K562 (cell line): Measurements from ENCODE around the gene SET. TPM values are rescaled to one million over a fixed set of nuclear protein-coding genes. Genes with fewer than 3 reads are reported as not detected.
A peak's percentile ranks its signal among the peaks of the same experiment; 100 is the strongest.

Source experiments
- ATAC-seq: fragments of 200-7000 bp; cut with Tn5 transposase; 3 replicates; pipeline ENCODE4 v1.9.1; 2020; ENCODE audit warnings: moderate library complexity
- BruUV-seq: library from RNA; stranded (reverse); fragments of 400-500 nt; replicated peaks from 2 replicates; lab custom pipeline; 2021; lab: Mats Ljungman, UMichigan
- CTCF ChIA-PET: fragments of 300-600 bp; formaldehyde crosslinking; extraction: SDS; loops from one replicate; lab custom pipeline; 2021; ENCODE audit warnings: low intra/inter-chr PET ratio; lab: Yijun Ruan, JAX
- POLR2A ChIA-PET: fragments of 300-600, 350-650 bp; sonication (Branson Sonifier 250); formaldehyde crosslinking; extraction: SDS; loops from one replicate; lab custom pipeline; 2021; ENCODE audit warnings: antibody characterized with exemption, inconsistent platforms; lab: Yijun Ruan, JAX
- DNase-seq, 4 experiments: peaks; one replicate each; pipeline versions ENCODE4 v3.0.0 to v3.0.0-alpha.2; 2011 to 2018; ENCODE audit warnings: low spot score in 3 of 4, mixed read lengths in 3 of 4; ENCODE audit errors: extremely low read depth in 1 of 4
- FAIRE-seq: peaks from 2 replicates; lab custom pipeline; 2011; peaks lifted over from hg19 to GRCh38; lab: Jason Lieb, UNC
- H2AFZ ChIP-seq: 2 replicates; pipeline ENCODE4 v1.6.0; 2011; ENCODE audit warnings: low read depth, low read length, control low read depth, inconsistent platforms
- H3K27ac ChIP-seq: fragments of 200-600 bp; 3 replicates; pipeline ENCODE4 v1.8.0; 2011; ENCODE audit warnings: low read depth, mild to moderate bottlenecking, control low read depth, inconsistent platforms, low read length, moderate library complexity, mixed read lengths; ENCODE audit errors: extremely low read depth
- H3K27me3 ChIP-seq, 2 experiments: fragments of 300-600 bp in 1 of 2; 2 replicates in 1 of 2; 3 replicates in 1 of 2; pipeline versions ENCODE4 v1.6.0 to v1.8.0; 2011; ENCODE audit warnings: inconsistent platforms in 2 of 2, low read length in 2 of 2, mild to moderate bottlenecking in 1 of 2, mixed read lengths in 1 of 2, moderate library complexity in 1 of 2; ENCODE audit not compliant: control insufficient read depth in 2 of 2, insufficient read depth in 2 of 2
- H3K36me3 ChIP-seq: fragments of 300-600 bp; 3 replicates; pipeline ENCODE4 v1.8.0; 2011; ENCODE audit warnings: mild to moderate bottlenecking, low read length, inconsistent platforms; ENCODE audit not compliant: control insufficient read depth, insufficient read depth
- H3K4me1 ChIP-seq, 2 experiments: fragments of 200-600 bp in 1 of 2; replicated peaks in 1 of 2; 2 replicates in 1 of 2; 3 replicates in 1 of 2; pipeline versions ENCODE4 v1.5.1 to v1.8.0; 2011; ENCODE audit warnings: inconsistent platforms in 2 of 2, low read length in 2 of 2, mild to moderate bottlenecking in 1 of 2, mixed read lengths in 1 of 2, moderate library complexity in 1 of 2; ENCODE audit not compliant: control insufficient read depth in 2 of 2, insufficient read depth in 2 of 2
- H3K4me2 ChIP-seq: 2 replicates; pipeline ENCODE4 v1.6.1; 2011; ENCODE audit warnings: low read length, control low read depth, inconsistent platforms, mixed read lengths; ENCODE audit not compliant: insufficient read depth
- H3K4me3 ChIP-seq: fragments of 200-600 bp; sonication (generic), shearing (Covaris generic); 2 replicates; pipeline ENCODE4 v1.5.1; 2016; ENCODE audit warnings: control low read depth, inconsistent platforms
- H3K79me2 ChIP-seq: fragments of 200-600 bp; 3 replicates; pipeline ENCODE4 v1.8.0; 2011; ENCODE audit warnings: low read length, inconsistent platforms; ENCODE audit not compliant: control insufficient read depth, insufficient read depth
- H3K9ac ChIP-seq, 2 experiments: 2 replicates each; pipeline versions ENCODE4 v1.6.0 to v1.6.1; 2011; ENCODE audit warnings: low read depth in 2 of 2, low read length in 2 of 2, control low read depth in 1 of 2, inconsistent platforms in 1 of 2, mild to moderate bottlenecking in 1 of 2, mixed read lengths in 1 of 2; ENCODE audit not compliant: insufficient read depth in 1 of 2
- H3K9me1 ChIP-seq: one replicate; pipeline ENCODE4 v1.6.0; 2011; ENCODE audit warnings: inconsistent platforms, mild to moderate bottlenecking, low read length, moderate library complexity; ENCODE audit not compliant: control insufficient read depth, insufficient read depth
- H3K9me3 ChIP-seq: replicated peaks from 2 replicates; pipeline ENCODE4 v1.5.1; 2011; ENCODE audit warnings: low read depth, low read length, inconsistent platforms; ENCODE audit not compliant: control insufficient read depth, insufficient read depth
- H4K20me1 ChIP-seq: replicated peaks from 2 replicates; pipeline ENCODE4 v1.6.1; 2011; ENCODE audit warnings: low read length, inconsistent platforms, mixed read lengths; ENCODE audit not compliant: control insufficient read depth, insufficient read depth
- ATF4 ChIP-seq: fragments of 450-650 bp; formaldehyde crosslinking; IDR thresholded peaks from 2 replicates; pipeline ENCODE4 v1.4.0; 2022; ENCODE audit warnings: mild to moderate bottlenecking, moderate library complexity
- BACH1 ChIP-seq: fragments of 200-800 bp; sonication (Bioruptor generic); IDR thresholded peaks from 2 replicates; pipeline ENCODE4 v1.6.1; 2016; ENCODE audit warnings: missing genetic modification characterization, missing compliant biosample characterization
- CBX2 ChIP-seq: fragments of 200-600 bp; sonication (generic); IDR thresholded peaks from one replicate; pipeline ENCODE4 v1.6.1; 2012; ENCODE audit warnings: mild to moderate bottlenecking, low read length, inconsistent platforms; ENCODE audit not compliant: insufficient read depth, poor library complexity, severe bottlenecking
- CHD4 ChIP-seq: fragments of 200-600 bp; sonication (generic); IDR thresholded peaks from 3 replicates; pipeline ENCODE4 v1.6.1; 2012; ENCODE audit warnings: low read depth, mild to moderate bottlenecking, mixed read lengths, low read length, inconsistent platforms; ENCODE audit not compliant: insufficient read depth, insufficient replicate concordance, poor library complexity, severe bottlenecking
- CREB3L1 ChIP-seq: fragments of 450-650 bp; IDR thresholded peaks from 2 replicates; pipeline ENCODE4 v1.6.1; 2014; ENCODE audit warnings: low read depth, mild to moderate bottlenecking, moderate library complexity, borderline replicate concordance
- CTCF ChIP-seq, 3 experiments: IDR thresholded peaks in 2 of 3; conservative IDR thresholded peaks in 1 of 3; 2 replicates each; pipeline ENCODE4 v1.5.1; 2011 to 2012; ENCODE audit warnings: low read length in 3 of 3, mild to moderate bottlenecking in 3 of 3, control low read depth in 2 of 3, improper control_type of control experiment in 1 of 3, inconsistent platforms in 1 of 3, low read depth in 1 of 3, mixed read lengths in 1 of 3, moderate library complexity in 1 of 3; ENCODE audit not compliant: insufficient read depth in 2 of 3
- DPF2 ChIP-seq: fragments of 450-650 bp; IDR thresholded peaks from 2 replicates; pipeline ENCODE4 v1.6.1; 2016
- FOXA3 ChIP-seq, 2 experiments: fragments of 450-650 bp in 1 of 2; sonication (generic) in 1 of 2; formaldehyde crosslinking; IDR thresholded peaks in 1 of 2; conservative IDR thresholded peaks in 1 of 2; 2 replicates each; pipeline versions ENCODE4 v1.4.0 to v1.8.0; 2020 to 2022; ENCODE audit warnings: mild to moderate bottlenecking in 2 of 2, missing genetic modification reagents in 1 of 2
- HCFC1 ChIP-seq: IDR thresholded peaks from 2 replicates; pipeline ENCODE4 v1.6.1; 2012; ENCODE audit warnings: low read depth, low read length, improper control_type of control experiment
- HDAC2 ChIP-seq: fragments of 450-650 bp; IDR thresholded peaks from 2 replicates; pipeline ENCODE4 v1.6.1; 2016; ENCODE audit warnings: mild to moderate bottlenecking
- KLF16 ChIP-seq: IDR thresholded peaks from 2 replicates; pipeline ENCODE4 v1.6.1; 2016; ENCODE audit warnings: antibody characterized with exemption
- MYBL2 ChIP-seq, 2 experiments: fragments of 450-650 bp in 1 of 2; sonication (generic) in 1 of 2; formaldehyde crosslinking in 1 of 2; IDR thresholded peaks; 2 replicates each; pipeline versions ENCODE4 v1.6.1 to v1.8.1; 2017 to 2022; ENCODE audit warnings: borderline replicate concordance in 1 of 2, inconsistent platforms in 1 of 2, low read depth in 1 of 2, mild to moderate bottlenecking in 1 of 2, missing genetic modification reagents in 1 of 2, moderate library complexity in 1 of 2
- RCOR1 ChIP-seq, 2 experiments: IDR thresholded peaks; 2 replicates each; pipeline ENCODE4 v1.6.1; 2012; ENCODE audit warnings: low read depth in 2 of 2, low read length in 2 of 2, borderline replicate concordance in 1 of 2, improper control_type of control experiment in 1 of 2
- SNRNP70 ChIP-seq: fragments of 200-400 bp; formaldehyde crosslinking; optimal IDR thresholded peaks from 2 replicates; pipeline ENCODE3; 2017; ENCODE audit warnings: low read depth, low read length
- SUPT5H ChIP-seq: fragments of 450-650 bp; IDR thresholded peaks from 2 replicates; pipeline ENCODE4 v1.6.1; 2016
- TAF1 ChIP-seq: IDR thresholded peaks from 2 replicates; pipeline ENCODE4 v1.6.1; 2011; ENCODE audit warnings: mild to moderate bottlenecking, low read length, moderate library complexity; ENCODE audit not compliant: insufficient read depth, control insufficient read depth, severe bottlenecking; ENCODE audit errors: extremely low read depth
- ZNF644 ChIP-seq: fragments of 200-800 bp; sonication (Bioruptor generic); IDR thresholded peaks from 2 replicates; pipeline ENCODE4 v1.6.1; 2016; ENCODE audit warnings: low read depth, missing genetic modification characterization, missing compliant biosample characterization
- WGBS: fragments of 100-300 bp; shearing (Covaris generic); methylation state at CpG from one replicate; pipeline ENCODE4 v1.1.6; 2016; ENCODE audit warnings: low coverage, mixed read lengths; ENCODE audit not compliant: insufficient coverage; ENCODE audit errors: missing lambda C conversion rate; 5-methylcytosine and 5-hydroxymethylcytosine counted together
- in situ Hi-C: fragments of 300-500 bp; cut with MboI; formaldehyde crosslinking; loops from 4 replicates; pipeline ENCODE4 v1.15.0; 2018; ENCODE audit warnings: inconsistent platforms, mixed read lengths
- intact Hi-C: fragments of 100-400 bp; cut with micrococcal nuclease; formaldehyde crosslinking; loops from 2 replicates; pipeline ENCODE4 v1.14.2; 2022
- polyA plus RNA-seq, 8 experiments: library from polyadenylated mRNA; depleted of rRNA in 4 of 8; stranded (reverse) in 5 of 8; unstranded in 3 of 8; fragments of >200 nt; fragmentation: Nextera tagmentation in 2 of 8; fragmentation: Illumina TruSeq in 1 of 8; extraction: Ambion mirVana in 2 of 8; extraction: Trizol in 1 of 8; gene quantifications; 2 replicates each; pipeline versions ENCODE4 v1.2.1 to v1.2.3, GENCODE V29; 2011 to 2014; ENCODE audit warnings: inconsistent platforms in 1 of 8, missing spikeins in 1 of 8
- total RNA-seq, 7 experiments: library from RNA; depleted of rRNA in 6 of 7; stranded (reverse); fragments of >200 nt in 6 of 7; fragmentation: Illumina TruSeq in 2 of 7; extraction: Trizol in 2 of 7; gene quantifications; 2 replicates each; pipeline versions ENCODE4 v1.2.1 to v1.2.3, GENCODE V29; 2011 to 2021; ENCODE audit warnings: low replicate concordance in 1 of 7

Gene SET
- total and polyA plus RNA-seq, 9 of the 15 experiments (the other 6 are each of a cell fraction or from before 2014, with no cell fraction given) = 404 to 1,447 (median 907) TPM

- ATAC-seq (peak; percentile 73), FAIRE-seq (peak; percentile 98), DNase-seq (peak; percentile 88 to 92 (median 90))
- Histone ChIP-seq H3K4me1 (peaks cover 8 to 59% of the 10 kb centered on the region in 2 experiments; a peak in 4 of 5 replicates), H3K4me2 (peak overlapping the region; percentile 97), H3K27ac (peak overlapping the region; percentile 59; the same call in 2 of the 3 replicates), H3K4me3 (peak overlapping the region; percentile 67), H3K9ac (peak overlapping the region; percentile 57 to 73), H3K9me1 (peaks cover 2% of the 10 kb centered on the region), H2AFZ (peak overlapping the region; percentile 84), H4K20me1 (no peaks in the 10 kb centered on the region), H3K9me3 (no peaks in the 10 kb centered on the region), H3K36me3 (peaks cover 21% of the 10 kb centered on the region; the same call in 1 of the 3 replicates), H3K79me2 (peaks cover 8% of the 10 kb centered on the region; the same call in 2 of the 3 replicates), H3K27me3 (no peaks in the 10 kb centered on the region)
- intact Hi-C loops = no loop called here
- in situ Hi-C loops = no loop called here
- CTCF ChIA-PET = no interaction called here
- POLR2A ChIA-PET = interaction anchor here (1.3 to 1.4 kb wide), 3 partner anchors 8 to 18 kb away, joined by 3 to 9 read pairs (median 8); no protein-coding TSS in a partner anchor
- TSS peak; percentile 48 for BruUV-seq
- WGBS = 18% methylated on average over 10 of the region's 10 CpGs
- TF ChIP-seq BACH1 (no peak), HCFC1 (0 out of 2 replicates have a peak, but pooled peaks have one; percentile 9), CREB3L1 (no peak), ATF4 (CRISPR knock-in tag) (no peak), MYBL2 (IDR thresholded peaks at IDR 0.05; ENCODE audit: low read depth) (no peak), MYBL2 (CRISPR knock-in tag; IDR thresholded peaks at IDR 0.05; ENCODE audit: borderline replicate concordance) (no peak), KLF16 (0 out of 2 replicates have a peak, but pooled peaks have one; percentile 8), DPF2 (0 out of 2 replicates have a peak, but pooled peaks have one; percentile 33), FOXA3 (CRISPR knock-in tag; conservative IDR thresholded peaks at IDR 0.05 in 1 of 2, IDR thresholded peaks at IDR 0.05 in 1 of 2) (no peak), CBX2 (no peak), CHD4 (peak; percentile 20), ZNF644 (tag) (no peak), SUPT5H (peak; percentile 50; the same call in 1 of the 2 replicates), TAF1 (peak; percentile 43), CTCF (IDR thresholded peaks at IDR 0.05 in 2 of 3, conservative IDR thresholded peaks at IDR 0.05 in 1 of 3; ENCODE audit: insufficient read depth in 2 of 3, low read depth in 1 of 3, low read length in 3 of 3) (0 out of 6 replicates have a peak, but pooled peaks of 1 of the 3 experiments have one; percentile 36), RCOR1 (IDR thresholded peaks at IDR 0.05; ENCODE audit: borderline replicate concordance in 1 of 2, low read depth in 2 of 2, low read length in 2 of 2) (peak; percentile 54 to 95; a peak in 3 of 4 replicates), SNRNP70 (no peak), HDAC2 (0 out of 2 replicates have a peak, but pooled peaks have one; percentile 70)
These were observed 35.8 kb downstream of the SET start for GRCh38 chr9:128724744-128725211.
